Upper lobe of left lung (tissue), 4 donors: ENCODE results near the gene DROSHA.

Experiments
- EP300 ChIP-seq, 4 donors: sonication (generic); formaldehyde crosslinking; IDR thresholded peaks; one replicate each; pipeline ENCODE4 v1.5.1; 2017; ENCODE audit warnings: antibody characterized with exemption in 4 of 4, control low read depth in 2 of 4
- POLR2A ChIP-seq, 4 donors: fragments of 450-650 bp; IDR thresholded peaks; one replicate each; pipeline ENCODE4 v1.5.1; 2016 to 2017; ENCODE audit warnings: antibody characterized with exemption in 4 of 4, mild to moderate bottlenecking in 2 of 4
- POLR2AphosphoS5 ChIP-seq, 2 donors: sonication (generic); formaldehyde crosslinking; IDR thresholded peaks; one replicate each; pipeline ENCODE4 v1.5.1; 2017; ENCODE audit warnings: antibody characterized with exemption in 2 of 2

GRCh38 chr5:31427013-31427723 lies 104.7 kb downstream of the DROSHA start:
- TF ChIP-seq POLR2AphosphoS5 (IDR thresholded peaks at IDR 0.05): no peak
- TF ChIP-seq POLR2A (IDR thresholded peaks at IDR 0.05): no peak
- no peak for TF ChIP-seq EP300 (IDR thresholded peaks at IDR 0.05)
